Activated naive CD8-positive, alpha-beta T cell treated with anti-CD3 and anti-CD28 coated beads, Interleukin-2, amount 50 U/mL, for 24 hours (primary cell): ENCODE measurements around the gene TPRX1.
A peak's percentile ranks its signal among the peaks of the same experiment; 100 is the strongest.
"Not testable (repeated sequence)": the region's sequence is repeated elsewhere in the genome, so short reads cannot be mapped to it uniquely, and the experiment has no call there.

Experiments used
- ATAC-seq: fragments of 150-1000 bp; cut with Tn5 transposase; one replicate; pipeline ENCODE4 v1.10.0; 2021
- DNase-seq: peaks from one replicate; pipeline ENCODE4 v3.0.0; 2021
- H3K27ac Mint-ChIP-seq: one replicate; pipeline ENCODE4 v1.8.0; 2021; ENCODE audit warnings: mild to moderate bottlenecking, mixed read lengths
- H3K27me3 Mint-ChIP-seq: one replicate; pipeline ENCODE4 v1.8.0; 2021; ENCODE audit warnings: mixed read lengths
- H3K36me3 Mint-ChIP-seq: one replicate; pipeline ENCODE4 v1.8.0; 2021; ENCODE audit warnings: low read depth, mixed read lengths
- H3K4me1 Mint-ChIP-seq: one replicate; pipeline ENCODE4 v1.8.0; 2021; ENCODE audit warnings: mixed read lengths
- H3K4me3 Mint-ChIP-seq: one replicate; pipeline ENCODE4 v1.8.0; 2021; ENCODE audit warnings: mild to moderate bottlenecking, moderate library complexity, mixed read lengths
- H3K9me3 Mint-ChIP-seq: one replicate; pipeline ENCODE4 v1.8.0; 2021; ENCODE audit warnings: mixed read lengths

Gene TPRX1

DNA sequence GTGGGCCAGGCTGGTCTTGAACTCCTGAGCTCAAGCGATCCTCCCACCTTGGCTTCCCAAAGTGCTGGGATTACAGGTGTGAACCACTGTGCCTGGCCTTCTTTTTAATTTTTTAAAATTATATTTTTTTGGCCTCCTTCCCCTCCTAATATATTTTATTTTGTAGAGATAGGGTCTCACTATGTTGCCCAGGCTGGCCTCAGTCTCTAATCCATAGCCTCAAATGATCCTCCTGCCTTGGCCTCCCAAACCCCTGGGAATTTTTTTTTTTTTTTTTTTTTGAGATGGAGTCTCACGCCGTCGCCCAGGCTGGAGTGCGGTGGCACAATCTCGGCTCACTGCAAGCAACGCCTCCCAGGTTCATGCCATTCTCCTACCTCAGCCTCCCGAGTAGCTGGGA is 11.9 kb upstream of the TPRX1 start:
- H3K4me1 Mint-ChIP-seq, H3K4me3 Mint-ChIP-seq, H3K9me3 Mint-ChIP-seq, ATAC-seq, H3K36me3 Mint-ChIP-seq, DNase-seq, H3K27ac Mint-ChIP-seq: not testable (repeated sequence)
- H3K27me3 Mint-ChIP-seq = peaks cover 29% of the 10 kb centered on the region

- no peaks in the 10 kb centered on the region for H3K4me1 Mint-ChIP-seq
- no peak overlapping the region for H3K4me3 Mint-ChIP-seq
- H3K27ac Mint-ChIP-seq = no peak overlapping the region
- H3K27me3 Mint-ChIP-seq = peaks cover 7% of the 10 kb centered on the region
- ATAC-seq = no peak
- DNase-seq = no peak
- no peaks in the 10 kb centered on the region for H3K9me3 Mint-ChIP-seq
- H3K36me3 Mint-ChIP-seq = no peaks in the 10 kb centered on the region
Measured at GRCh38 chr19:47813995-47814328, 9.6 kb upstream of the TPRX1 start.

DNA sequence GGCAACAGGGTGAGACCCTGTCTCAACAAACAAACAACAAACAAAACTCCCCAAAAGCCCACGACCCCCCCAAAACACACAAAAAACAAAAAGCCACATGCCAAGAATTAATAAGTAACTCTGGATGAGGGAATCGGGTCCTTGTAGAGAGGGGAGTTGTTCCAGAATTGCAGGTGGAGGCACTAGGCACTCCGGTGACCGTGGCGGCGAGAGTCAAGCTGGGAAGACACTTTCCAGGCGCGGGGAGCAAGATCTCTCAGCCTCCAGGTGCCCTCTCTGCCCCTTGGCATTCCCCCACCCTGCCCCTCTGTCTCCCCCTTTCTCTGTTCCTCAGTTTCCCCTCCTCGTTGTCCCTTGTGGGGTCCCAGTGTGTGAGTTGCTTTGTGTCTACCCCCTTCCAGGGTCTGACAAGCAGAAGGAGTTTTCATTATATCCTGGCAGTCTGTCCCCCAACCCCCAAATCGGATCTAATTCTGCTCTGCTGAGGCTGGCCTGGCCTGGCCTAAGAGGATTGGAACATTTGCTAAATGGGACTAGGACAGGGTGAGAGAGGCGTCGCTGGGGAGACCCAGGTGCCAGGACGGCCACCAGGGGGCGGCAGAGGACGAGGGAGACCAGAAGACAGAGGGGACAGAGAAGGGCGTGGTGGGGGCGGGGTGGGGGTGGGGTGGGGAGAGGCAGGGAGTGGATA is 9.1 kb upstream of the TPRX1 start:
- H3K9me3 Mint-ChIP-seq = no peaks in the 10 kb centered on the region
- H3K36me3 Mint-ChIP-seq = no peaks in the 10 kb centered on the region
- no peak overlapping the region for H3K27ac Mint-ChIP-seq
- peaks cover 3% of the 10 kb centered on the region for H3K27me3 Mint-ChIP-seq
- ATAC-seq (peak; percentile 76), DNase-seq (peak; percentile 87)
- no peak overlapping the region for H3K4me3 Mint-ChIP-seq
- H3K4me1 Mint-ChIP-seq = no peaks in the 10 kb centered on the region

- Mint-ChIP-seq H3K27me3 (peaks cover 3% of the 10 kb centered on the region), H3K4me1 (no peaks in the 10 kb centered on the region), H3K4me3 (no peak overlapping the region), H3K9me3 (no peaks in the 10 kb centered on the region), H3K27ac (no peak overlapping the region), H3K36me3 (no peaks in the 10 kb centered on the region)
- ATAC-seq = no peak
- no peak for DNase-seq
Measured at GRCh38 chr19:47806435-47806834, 2.1 kb upstream of the TPRX1 start.

GRCh38 chr19:47805313-47805712 is 962 bp upstream of the TPRX1 start:
- Mint-ChIP-seq H3K36me3 (no peaks in the 10 kb centered on the region), H3K27ac (no peak overlapping the region), H3K9me3 (no peaks in the 10 kb centered on the region), H3K4me1 (no peaks in the 10 kb centered on the region), H3K27me3 (peaks cover 3% of the 10 kb centered on the region), H3K4me3 (no peak overlapping the region)
- no peak for DNase-seq
- no peak for ATAC-seq

GRCh38 chr19:47803671-47804070 is 680 bp downstream of the TPRX1 start:
- not testable (repeated sequence) for H3K27ac Mint-ChIP-seq, H3K36me3 Mint-ChIP-seq, H3K4me1 Mint-ChIP-seq, DNase-seq, H3K27me3 Mint-ChIP-seq, ATAC-seq, H3K9me3 Mint-ChIP-seq, H3K4me3 Mint-ChIP-seq

DNA sequence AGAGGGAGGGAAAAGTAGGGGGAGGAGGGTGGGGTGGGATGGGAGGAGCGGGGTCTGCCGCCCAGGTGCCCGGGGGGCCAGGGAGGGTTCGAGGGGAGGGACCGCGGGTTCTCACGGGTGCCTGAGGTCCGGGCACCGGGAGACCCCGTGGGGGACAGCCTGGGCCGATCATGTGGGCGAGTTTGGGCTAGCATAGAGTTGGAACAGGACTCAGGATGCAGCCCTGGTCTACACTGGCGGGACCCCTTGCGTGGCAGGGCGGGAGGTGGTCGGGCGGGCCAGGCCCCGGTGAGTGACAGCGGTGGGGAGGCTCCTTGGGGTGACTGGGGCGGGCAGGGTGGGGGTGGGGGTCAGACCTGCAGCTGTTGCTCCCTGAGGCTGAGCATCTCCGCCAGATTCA is 1.2 kb downstream of the TPRX1 start:
- not testable (repeated sequence) for H3K4me1 Mint-ChIP-seq, H3K9me3 Mint-ChIP-seq, H3K27me3 Mint-ChIP-seq, DNase-seq, ATAC-seq, H3K27ac Mint-ChIP-seq, H3K4me3 Mint-ChIP-seq, H3K36me3 Mint-ChIP-seq

DNA sequence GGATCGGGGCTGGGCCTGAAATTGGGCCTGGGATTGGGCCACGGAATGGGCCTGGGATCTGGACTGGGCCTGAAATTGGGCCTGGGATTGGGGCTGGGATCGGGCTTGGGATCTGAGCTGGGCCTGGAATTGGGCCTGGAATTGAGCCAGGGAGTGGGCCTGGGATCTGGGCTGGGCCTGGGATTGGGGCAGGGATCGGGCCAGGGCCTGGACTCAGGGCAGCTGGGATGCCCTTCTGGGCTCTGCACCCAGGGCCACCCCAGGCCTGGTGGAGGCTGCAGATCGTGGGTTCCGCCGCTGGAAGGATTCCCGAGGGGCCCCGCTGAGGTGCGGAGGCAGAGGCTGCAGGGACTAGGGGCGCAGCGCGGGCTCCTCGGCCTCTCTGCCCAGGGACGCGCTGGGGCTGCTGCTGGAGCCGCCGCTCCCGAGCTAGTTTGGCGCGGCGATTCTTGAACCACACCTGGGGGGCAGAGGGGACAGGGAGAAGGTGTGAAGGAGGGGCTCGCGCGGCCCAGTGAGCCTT is 1.8 kb downstream of the TPRX1 start:
- DNase-seq = no peak
- Mint-ChIP-seq H3K27me3 (peaks cover 12% of the 10 kb centered on the region), H3K36me3 (no peaks in the 10 kb centered on the region), H3K9me3 (no peaks in the 10 kb centered on the region), H3K4me3 (no peak overlapping the region), H3K27ac (no peak overlapping the region), H3K4me1 (no peaks in the 10 kb centered on the region)
- no peak for ATAC-seq

GRCh38 chr19:47801270-47801669 is 3.1 kb downstream of the TPRX1 start:
- ATAC-seq = no peak
- Mint-ChIP-seq H3K27ac (no peak overlapping the region), H3K4me3 (no peak overlapping the region), H3K9me3 (no peaks in the 10 kb centered on the region), H3K27me3 (peaks cover 8% of the 10 kb centered on the region), H3K4me1 (no peaks in the 10 kb centered on the region), H3K36me3 (no peaks in the 10 kb centered on the region)
- DNase-seq = no peak

GRCh38 chr19:47798904-47799266 is 5.5 kb downstream of the TPRX1 start:
- Mint-ChIP-seq H3K36me3 (no peaks in the 10 kb centered on the region), H3K27me3 (peaks cover 11% of the 10 kb centered on the region), H3K4me1 (no peaks in the 10 kb centered on the region), H3K4me3 (no peak overlapping the region), H3K27ac (no peak overlapping the region), H3K9me3 (no peaks in the 10 kb centered on the region)
- ATAC-seq (no peak), DNase-seq (no peak)

- ATAC-seq = no peak
- Mint-ChIP-seq H3K9me3 (no peaks in the 10 kb centered on the region), H3K4me3 (no peak overlapping the region), H3K27ac (no peak overlapping the region), H3K27me3 (peaks cover 11% of the 10 kb centered on the region), H3K36me3 (no peaks in the 10 kb centered on the region), H3K4me1 (no peaks in the 10 kb centered on the region)
- DNase-seq = no peak
Measured at GRCh38 chr19:47797996-47798903, 6.1 kb downstream of the TPRX1 start.

GRCh38 chr19:47796785-47797184 is 7.6 kb downstream of the TPRX1 start:
- DNase-seq (no peak), ATAC-seq (no peak)
- no peak overlapping the region for H3K4me3 Mint-ChIP-seq
- H3K27ac Mint-ChIP-seq = no peak overlapping the region
- peaks cover 11% of the 10 kb centered on the region for H3K27me3 Mint-ChIP-seq
- H3K36me3 Mint-ChIP-seq = no peaks in the 10 kb centered on the region
- H3K4me1 Mint-ChIP-seq = no peaks in the 10 kb centered on the region
- H3K9me3 Mint-ChIP-seq = peaks cover 6% of the 10 kb centered on the region

- H3K4me1 Mint-ChIP-seq = peaks cover 1% of the 10 kb centered on the region
- no peaks in the 10 kb centered on the region for H3K36me3 Mint-ChIP-seq
- no peak for DNase-seq
- no peak for ATAC-seq
- H3K9me3 Mint-ChIP-seq = peaks cover 6% of the 10 kb centered on the region
- H3K27ac Mint-ChIP-seq = no peak overlapping the region
- H3K4me3 Mint-ChIP-seq = no peak overlapping the region
- H3K27me3 Mint-ChIP-seq = peaks cover 15% of the 10 kb centered on the region
Measured at GRCh38 chr19:47794526-47794925, 9.8 kb downstream of the TPRX1 start.

GRCh38 chr19:47792616-47793015 is 11.7 kb downstream of the TPRX1 start:
- DNase-seq = no peak
- H3K4me3 Mint-ChIP-seq = no peak overlapping the region
- H3K4me1 Mint-ChIP-seq = peaks cover 5% of the 10 kb centered on the region
- peaks cover 7% of the 10 kb centered on the region for H3K27me3 Mint-ChIP-seq
- no peak overlapping the region for H3K27ac Mint-ChIP-seq
- no peak for ATAC-seq
- no peaks in the 10 kb centered on the region for H3K36me3 Mint-ChIP-seq
- peaks cover 6% of the 10 kb centered on the region for H3K9me3 Mint-ChIP-seq

DNA sequence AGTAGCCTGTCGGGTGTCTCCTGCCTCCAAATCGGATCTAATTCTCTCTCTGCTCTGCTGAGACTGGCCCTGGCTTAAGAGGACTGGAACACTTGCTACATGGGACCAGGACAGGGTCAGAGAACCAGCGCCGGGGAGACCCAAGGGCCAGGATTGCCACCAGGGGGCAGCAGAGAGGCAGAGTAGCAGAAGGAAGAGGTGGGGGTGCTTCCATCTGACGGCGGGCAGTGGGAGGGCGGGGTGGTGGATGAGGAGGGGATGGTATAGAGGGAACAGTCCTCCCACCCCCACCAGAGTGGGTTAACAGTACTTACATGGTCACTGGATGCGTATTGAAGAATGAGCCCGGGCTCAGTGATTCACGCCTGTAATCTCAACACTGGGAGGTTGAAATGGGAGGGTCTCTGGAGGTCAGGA is 13.9 kb downstream of the TPRX1 start:
- H3K4me1 Mint-ChIP-seq = peaks cover 5% of the 10 kb centered on the region
- peaks cover 5% of the 10 kb centered on the region for H3K27me3 Mint-ChIP-seq
- peak; percentile 92 for DNase-seq
- H3K27ac Mint-ChIP-seq = no peak overlapping the region
- peak; percentile 61 for ATAC-seq
- no peaks in the 10 kb centered on the region for H3K36me3 Mint-ChIP-seq
- peaks cover 6% of the 10 kb centered on the region for H3K9me3 Mint-ChIP-seq
- H3K4me3 Mint-ChIP-seq = no peak overlapping the region
